ENCODE data around the gene SLC16A6.
A peak's percentile ranks its signal among the peaks of the same experiment; 100 is the strongest.
"Not testable (repeated sequence)": the region's sequence is repeated elsewhere in the genome, so short reads cannot be mapped to it uniquely, and the experiment has no call there.

The SLC16A6 gene

DNA sequence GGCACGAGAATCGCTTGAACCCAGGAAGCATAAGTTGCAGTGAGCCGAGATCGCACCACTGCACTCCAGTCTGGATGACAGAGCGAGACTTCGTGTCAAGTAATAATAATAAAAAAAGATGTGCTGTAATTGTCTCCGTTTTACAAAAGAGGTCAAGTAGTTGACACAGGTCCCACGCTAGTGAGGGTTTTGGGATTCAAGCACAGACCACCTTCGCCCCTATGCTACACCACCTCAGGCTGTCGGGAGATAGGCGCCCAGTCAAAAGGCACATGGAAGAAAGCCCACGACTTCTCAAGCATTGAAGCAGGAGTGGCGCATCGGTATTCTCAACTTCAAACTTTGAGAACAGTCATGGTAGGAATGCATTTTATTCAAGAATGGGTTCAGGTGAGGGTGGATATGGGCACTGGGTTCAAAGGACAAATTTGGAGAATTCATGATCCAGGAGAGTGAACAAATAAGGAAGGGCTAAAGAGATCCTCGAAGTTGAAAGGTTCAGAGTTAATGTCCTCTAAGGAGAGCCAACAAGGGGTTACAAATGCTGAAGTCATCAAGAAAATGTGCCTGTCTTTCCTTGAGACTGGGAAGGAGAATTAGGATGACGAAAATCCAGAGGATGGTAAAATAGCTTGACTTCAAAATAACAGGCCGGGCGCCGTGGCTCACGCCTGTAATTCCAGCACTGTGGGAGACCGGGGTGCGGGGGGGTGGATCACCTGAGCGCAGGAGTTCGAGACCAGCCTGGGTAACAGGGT is 44.5 kb downstream of the SLC16A6 start:
- no peak for DNase-seq

DNA sequence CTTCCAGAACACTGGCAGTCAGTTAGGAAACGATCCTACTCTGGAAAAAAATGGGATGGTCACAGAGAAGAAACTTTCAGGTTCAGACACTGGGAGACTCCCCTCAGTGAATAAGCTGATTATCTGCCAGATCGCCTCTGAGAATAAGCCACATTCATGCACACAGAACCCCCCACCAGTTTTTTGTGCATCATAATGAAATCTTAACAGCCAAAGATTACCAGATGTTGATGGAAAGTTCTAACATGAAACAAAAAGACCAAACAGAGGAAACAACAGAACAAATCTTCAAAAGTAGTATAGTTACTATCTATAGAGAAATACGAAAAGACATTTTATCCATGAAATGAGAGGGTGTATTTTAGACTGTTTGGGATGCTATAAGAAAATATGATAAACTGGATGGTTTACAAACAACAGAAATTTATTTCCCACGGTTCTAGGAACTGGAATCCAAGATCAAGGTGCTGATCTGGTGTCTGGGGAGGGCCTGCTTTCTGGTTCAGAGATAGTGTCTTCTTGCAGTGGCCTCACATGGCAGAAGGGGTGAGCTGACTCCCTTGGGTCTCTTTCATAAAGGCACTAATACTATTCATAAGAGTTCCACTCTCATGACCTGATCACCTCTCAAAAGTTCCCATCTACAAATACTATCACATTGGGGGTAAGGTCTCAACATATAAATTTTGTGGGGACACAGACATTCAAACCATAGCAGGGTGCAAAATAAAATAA is 51.1 kb downstream of the SLC16A6 start:
- DNase-seq, result no peak

DNA sequence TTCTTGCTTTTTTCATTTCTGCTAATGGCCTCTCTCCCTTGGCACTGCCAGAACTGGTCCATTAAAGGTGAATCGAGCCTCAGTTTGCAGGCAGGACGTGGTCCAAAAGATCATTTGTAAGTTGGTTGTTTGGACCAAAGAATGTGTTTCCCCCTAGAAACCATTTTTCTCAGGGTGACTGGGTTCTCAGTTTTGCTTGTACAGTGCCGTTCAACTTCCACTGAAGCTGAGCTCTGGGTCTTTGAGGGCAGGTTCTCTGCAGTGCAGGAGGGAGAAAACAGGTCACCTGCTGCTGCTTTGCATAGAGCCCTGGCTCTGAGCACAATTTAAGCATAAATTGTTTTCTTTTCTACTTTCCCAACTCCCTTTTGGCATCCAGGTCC is 52.1 kb downstream of the SLC16A6 start:
- no peak for DNase-seq

DNA sequence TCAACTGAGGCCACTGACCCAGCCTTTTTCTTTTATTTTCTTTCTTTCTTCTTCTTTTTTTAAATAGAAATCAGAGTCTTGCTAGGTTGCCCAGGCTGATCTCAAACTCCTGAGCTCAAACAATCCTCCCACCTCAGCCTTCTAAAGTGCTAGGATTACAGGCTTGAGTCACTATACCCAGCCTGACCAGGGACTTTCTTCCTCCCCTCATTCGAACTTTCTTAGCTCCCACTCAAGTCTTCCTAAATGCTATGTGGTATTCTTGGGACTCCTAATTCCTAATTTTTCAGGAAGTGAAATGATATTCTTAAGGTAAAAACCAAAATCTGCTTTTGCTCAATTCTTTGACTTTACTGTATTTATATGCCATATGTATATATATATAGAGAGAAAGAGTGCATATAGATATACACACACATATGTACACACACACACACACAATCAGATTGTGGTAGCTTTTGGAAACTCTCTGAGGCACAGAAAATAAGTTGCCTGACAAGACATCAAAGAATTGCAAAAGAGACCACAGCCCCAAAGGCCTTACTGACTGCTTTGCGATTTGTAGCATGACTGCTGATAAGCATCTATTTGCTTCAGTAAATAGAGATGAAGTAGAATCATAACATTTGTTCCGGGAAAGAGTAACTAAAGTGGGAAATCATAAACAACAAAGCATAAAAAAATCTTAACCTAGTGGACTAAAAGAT is 52.6 kb downstream of the SLC16A6 start:
- DNase-seq, result no peak

DNA sequence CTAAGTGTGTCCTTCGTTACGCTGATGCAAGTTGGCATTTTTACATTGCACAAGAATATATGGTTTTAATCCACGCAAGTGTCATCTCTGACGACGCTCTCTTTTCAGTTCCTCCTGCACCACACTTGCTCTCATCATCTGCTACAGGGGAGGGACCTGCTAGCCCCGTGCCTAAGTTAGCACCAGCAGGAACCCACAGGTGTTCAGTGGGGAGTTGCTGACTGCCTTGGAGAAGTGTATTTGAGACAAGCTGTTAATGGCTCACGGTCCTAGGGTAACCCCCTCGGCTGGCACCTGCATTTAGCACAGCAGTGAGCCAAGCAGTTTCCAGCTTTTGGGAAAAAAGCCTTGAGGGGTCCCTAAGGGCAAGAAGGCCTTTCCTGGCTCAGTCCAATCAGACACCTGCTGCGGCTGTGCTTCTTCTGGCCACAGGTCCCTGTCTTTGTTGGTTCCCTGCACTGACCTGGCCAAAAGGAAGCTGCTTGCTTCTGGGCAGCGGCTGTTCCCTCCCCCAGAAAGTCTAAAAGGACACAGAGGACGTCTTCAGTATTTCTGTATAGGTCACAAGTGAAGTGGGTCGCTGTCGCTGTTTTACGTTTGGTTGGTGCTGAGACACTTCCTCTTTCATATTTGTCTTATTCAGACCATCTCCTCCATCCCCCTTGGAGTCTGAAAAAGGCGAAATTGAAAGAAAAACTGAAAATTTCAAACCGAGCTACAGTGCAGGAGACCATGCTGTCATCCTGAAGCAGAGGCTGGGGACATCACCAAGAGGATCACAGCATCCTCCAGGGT is 53.4 kb downstream of the SLC16A6 start:
- peak; percentile 46 for DNase-seq

DNA sequence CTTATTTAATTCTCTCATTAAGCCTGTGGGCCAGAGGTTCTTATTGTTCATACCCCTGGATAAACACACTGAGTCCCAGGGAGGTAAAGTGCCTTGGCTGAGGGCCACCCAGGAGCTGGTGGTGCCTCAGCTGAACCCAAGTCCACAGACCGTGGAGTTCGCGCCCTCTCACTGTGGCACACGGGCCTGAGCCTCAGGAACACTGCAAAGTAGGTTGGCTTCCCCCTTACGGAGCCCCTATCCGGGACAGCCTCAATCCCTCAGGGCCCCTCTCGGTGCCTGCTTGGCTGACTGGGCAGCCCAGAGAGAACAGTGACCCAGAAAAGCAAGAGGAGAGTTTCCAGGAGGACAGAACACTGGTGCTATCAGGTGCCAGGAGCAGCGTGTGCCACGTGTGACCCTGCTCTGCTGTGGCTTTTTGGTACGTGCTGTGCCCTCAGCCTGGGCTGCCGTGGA is 55.6 kb downstream of the SLC16A6 start:
- DNase-seq, result not testable (repeated sequence)

DNA sequence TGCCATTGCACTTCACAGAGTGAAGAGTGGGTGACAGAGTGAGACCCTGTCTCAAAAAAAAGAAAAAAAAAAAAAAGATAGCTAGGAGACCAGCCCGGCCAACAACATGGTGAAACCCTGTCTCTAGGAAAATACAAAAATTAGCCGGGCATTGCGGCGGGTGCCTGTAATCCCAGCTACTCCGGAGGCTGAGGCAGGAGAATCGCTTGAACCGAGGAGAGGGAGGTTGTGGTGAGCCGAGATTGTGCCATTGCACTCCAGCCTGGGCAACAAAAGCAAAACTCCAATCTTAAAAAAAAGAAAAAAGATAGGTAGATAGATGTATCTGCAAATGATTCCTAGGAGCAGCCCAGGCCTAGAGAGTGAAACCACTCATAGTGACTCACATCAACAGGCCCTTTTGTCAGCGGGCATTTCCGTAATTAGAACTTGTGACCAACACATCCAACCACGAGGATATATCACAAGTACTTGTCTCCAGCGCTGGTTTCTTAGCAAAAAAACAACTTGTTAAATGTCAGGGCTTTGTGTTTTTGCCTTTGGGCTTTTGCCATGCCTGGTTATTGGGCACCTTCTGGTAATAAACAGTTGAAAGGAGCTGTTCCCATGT is 56.1 kb downstream of the SLC16A6 start:
- not testable (repeated sequence) for DNase-seq

DNA sequence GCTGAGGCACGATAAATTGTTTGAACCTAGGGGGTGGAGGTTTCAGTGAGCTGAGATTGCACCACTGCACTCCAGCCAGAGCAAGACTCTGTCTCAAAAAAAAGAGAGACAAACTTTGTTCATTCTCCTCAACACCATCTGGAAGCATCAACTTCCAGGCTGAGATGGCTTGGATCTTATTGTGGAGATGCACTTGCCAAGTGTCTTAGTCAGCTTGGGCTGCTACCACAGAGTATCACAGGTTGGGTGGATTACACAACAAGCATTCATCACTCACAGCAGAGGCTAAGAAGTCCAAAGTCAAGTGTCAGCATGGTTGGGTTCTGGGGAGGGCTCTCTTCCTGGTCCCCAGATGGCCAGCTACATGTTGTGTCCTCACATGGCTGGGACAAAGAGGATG is 58.2 kb downstream of the SLC16A6 start:
- not testable (repeated sequence) for DNase-seq

DNA sequence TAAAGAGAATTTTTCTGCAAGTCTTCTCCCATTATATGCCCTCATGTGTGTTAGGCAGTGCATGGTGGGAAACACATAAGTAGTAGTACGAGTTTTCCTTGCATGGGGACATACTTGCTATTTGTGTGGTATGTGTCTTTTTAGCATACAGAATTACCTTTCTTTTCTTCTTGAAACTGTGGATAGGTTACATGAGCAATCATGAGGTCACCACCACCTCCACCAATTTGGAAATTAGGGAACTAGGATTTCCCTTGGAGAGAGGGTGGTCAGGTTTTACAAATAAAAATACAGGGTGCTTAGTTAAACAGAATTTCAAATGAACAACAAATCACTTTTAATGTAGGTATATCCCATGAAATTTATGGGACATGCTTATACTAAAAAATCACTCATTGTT is 59.4 kb downstream of the SLC16A6 start:
- DNase-seq, result no peak

DNA sequence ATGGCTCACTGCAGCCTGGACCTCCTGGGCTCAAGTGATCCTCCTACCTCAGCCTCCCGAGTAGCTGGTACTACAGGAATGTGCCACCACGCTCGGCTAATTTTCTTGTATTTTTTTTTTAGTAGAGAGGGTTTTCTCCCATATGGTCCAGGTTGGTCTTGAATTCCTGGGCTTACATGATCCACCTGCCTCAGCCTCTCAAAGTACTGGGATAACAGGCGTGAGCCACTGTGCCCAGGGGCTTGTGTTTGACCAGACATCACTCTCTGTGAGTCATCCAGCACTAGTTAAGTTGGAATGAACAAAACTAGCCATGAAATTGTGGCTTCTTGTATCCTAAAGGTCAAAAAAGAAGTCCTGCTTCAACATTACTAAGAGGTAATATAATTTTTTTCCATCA is 59.8 kb downstream of the SLC16A6 start:
- not testable (repeated sequence) for DNase-seq

DNA sequence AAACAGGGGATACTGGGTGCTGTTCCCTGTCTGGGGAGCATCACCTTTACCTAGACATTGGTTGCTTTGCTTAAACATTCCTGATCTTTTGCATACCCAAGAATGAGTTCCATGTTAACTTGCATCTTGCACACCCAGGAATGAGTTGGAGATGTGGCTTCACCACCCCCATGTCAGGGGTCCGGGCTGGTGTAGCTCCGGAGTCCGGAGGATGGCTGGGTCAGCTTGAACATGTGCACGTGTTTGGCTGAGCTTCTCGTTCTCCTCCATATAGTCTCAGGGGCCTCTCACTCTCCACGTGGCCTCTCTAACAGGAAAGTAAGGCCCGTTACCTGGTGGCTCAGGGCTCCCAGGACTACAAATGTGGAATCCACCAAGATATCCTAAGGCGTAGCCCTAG is 61.3 kb downstream of the SLC16A6 start:
- DNase-seq, result no peak

DNA sequence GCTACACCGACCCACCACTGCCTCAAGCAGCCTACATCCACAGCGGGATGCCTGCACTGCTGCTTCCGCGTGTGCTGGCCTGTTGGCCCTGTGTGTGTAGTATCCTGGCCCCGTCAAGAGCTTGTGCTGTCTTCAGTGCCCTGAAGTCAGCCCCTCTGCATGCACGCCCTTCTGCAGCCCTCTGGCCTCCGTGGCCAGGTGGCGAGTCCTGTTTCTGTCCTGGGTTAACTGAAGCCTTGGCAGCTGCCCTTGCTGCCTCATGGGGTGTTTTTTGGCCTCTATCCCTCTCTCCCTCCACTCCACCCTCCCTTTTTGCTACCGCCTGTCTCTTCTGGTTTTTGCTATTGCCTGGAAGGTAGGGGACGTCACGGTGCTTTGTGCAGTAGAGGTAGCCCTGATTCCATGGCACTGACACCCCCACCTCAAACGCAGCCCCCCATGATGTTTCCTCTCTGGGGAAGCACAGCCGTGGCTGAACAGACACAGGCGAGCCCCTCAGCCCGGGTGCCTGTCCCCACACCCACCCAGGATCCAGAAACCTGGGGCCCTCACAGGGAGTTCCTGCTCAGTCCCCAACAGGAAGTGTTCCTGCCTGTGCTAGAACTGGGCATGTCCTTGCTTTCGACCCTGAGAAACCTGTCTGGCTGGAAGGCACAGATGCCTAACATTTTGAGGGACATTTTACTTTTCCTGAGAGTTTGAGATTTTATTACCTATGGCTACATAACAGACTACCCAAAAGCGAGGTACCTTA is 61.9 kb downstream of the SLC16A6 start:
- no peak for DNase-seq

DNA sequence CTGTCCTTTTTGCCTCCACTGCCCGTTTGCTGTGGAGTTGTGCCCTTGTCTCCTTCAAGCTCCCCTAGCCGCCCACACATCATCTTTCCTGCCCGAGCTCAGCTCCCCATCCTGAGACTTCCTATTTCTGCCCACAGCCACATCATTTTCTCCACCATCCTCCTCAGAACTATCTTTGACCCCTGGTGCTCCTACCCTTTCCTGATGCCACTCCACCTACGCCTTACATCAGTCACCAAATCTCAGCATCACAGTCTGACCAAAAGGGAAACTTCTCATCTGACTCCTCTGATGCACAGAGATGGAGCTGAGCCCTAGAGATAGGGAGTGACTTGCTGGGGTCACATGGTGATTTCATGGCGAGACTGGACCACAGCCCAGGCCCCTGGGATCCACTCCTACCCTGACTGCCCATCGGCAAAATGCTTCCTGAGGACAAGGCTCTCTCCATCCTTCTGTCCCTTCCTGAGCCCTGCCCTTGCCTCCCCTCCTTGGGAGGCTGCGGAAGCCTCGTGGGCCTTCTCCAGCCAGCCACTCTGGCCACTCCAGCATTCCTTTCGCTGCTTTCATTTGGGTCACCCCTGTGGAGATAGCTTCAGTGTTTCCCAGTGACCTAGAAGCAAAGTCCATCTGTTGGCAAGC is 62.8 kb downstream of the SLC16A6 start:
- not testable (repeated sequence) for DNase-seq

DNA sequence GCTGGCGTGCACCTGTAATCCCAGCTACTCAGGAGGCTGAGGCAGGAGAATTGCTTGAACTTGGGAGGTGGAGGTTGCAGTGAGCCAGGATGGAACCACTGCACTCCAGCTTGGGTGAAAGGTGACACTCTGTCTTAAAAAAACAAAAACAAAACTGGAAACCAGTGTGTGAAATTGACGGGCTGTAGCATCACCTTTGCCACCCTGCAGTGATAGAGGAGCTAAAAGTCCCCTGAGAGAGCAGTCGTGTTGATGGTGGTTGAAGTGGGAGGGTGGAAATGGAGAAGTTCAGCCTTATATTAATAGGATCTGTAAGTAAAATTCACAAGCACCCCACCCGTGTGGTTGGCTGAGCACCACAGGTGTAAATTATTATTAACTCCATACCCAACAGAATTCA is 65.9 kb downstream of the SLC16A6 start:
- not testable (repeated sequence) for DNase-seq

DNA sequence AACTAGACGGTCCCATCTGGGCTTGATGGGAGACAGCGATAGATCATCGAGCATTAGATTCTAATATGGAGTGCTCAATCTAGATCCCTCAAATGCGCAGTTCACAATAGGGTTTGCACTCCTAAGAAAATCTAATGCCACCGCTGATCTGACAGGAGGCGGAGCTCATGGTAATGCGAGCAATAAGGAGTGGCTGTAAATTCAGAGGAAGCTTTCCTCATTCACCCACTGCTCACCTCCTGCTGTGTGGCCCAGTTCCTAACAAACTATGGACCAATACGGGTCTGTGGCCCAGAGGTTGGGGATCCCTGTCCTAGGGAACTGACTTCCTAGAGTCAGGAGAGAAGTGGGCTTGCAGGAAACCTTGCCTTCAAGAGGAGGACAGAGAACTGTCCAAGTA is 68.3 kb downstream of the SLC16A6 start:
- no peak for DNase-seq

DNA sequence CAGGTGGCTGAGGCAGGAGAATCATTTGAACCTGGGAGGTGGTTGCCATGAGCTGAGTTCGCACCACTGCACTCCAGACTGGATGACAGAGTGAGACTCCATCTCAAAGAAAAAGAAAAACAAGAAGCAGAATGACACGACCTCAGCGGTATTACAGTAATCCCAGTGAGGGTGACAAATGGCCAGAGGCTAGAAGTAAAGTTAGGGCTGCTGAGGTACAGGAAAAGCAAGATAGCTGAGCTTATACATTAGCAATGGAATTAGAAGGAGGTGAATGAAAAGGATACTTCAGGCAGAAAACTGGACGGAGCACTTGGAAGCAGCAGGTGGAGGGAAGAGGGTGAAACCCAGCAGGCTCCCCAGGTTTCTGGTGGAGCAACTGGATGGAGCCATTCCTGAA is 69.1 kb downstream of the SLC16A6 start:
- no peak for DNase-seq

DNA sequence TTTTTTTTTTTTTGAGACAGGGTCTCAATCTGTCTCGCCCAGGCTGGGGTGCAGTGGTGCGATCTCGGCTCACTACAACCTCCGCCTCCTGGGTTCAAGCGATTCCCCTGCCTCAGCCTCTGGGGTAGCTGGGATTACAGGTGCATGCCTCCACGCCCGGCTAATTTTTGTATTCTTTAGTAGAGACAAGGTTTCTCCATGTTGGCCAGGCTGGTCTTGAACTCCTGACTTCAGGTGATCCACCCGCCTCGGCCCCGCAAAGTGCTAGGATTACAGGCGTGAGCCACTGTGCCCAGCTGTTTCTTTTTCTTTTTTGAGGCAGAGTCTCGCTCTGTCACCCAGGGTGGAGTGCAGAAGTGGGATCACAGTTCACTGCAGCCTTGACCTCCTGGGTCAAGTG is 70.1 kb downstream of the SLC16A6 start:
- not testable (repeated sequence) for DNase-seq

DNA sequence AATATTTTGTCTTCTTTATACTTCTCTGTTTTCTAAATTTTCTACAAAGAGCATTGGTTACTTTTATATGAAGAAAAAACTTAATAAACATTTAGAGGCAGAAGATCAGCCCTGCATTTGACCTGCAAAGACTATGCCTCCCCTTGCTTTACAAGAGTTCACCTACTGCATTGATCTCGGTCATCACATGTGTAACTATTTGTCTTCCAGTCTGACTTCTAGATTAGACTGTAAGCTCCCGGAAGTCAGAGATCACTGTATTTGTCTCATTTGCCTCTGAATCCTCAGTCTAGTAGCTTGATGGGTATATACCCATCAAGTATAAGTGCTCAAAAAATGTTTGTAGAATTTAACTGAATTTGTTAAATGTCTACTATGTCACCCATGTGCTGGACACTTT is 70.7 kb downstream of the SLC16A6 start:
- not testable (repeated sequence) for DNase-seq

DNA sequence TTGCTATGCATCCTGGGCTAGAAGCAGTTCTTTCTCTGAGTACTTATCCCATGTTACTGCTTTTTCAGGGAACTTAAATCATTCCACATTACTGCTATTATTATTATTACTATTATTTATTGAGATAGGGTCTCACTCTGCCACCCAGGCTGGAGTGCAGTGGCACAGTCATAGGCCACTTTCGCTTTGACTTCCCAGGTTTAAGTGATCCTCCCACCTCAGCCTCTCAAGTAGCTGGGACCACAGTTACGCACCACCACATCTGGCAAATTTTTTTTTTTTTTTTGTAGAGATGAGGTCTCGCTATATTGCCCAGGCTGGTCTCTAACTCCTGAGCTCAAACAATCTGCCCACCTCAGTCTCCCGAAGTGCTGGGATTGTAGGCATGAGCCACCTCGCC is 71.5 kb downstream of the SLC16A6 start:
- not testable (repeated sequence) for DNase-seq

All from activated CD4-positive, alpha-beta T cell treated with anti-CD3 and anti-CD28 coated beads, Interleukin-2, amount 50 U/mL, for 1 hour (primary cell).